Activated CD4-positive, CD25-positive, alpha-beta regulatory T cell (primary cell): ENCODE measurements around the gene COL21A1.

Experiments
- DNase-seq, 4 experiments: peaks; one replicate each; lab custom pipeline; 2025; lab: John Stamatoyannopoulos, UW

COL21A1 gene

GRCh38 chr6:56187686-56188085 lies 59.7 kb downstream of the COL21A1 start:
- no peak for DNase-seq

GRCh38 chr6:56176741-56177140 lies 70.6 kb downstream of the COL21A1 start:
- DNase-seq = no peak

- DNase-seq = no peak
These were observed 74.2 kb downstream of the COL21A1 start for GRCh38 chr6:56173228-56173627.

- no peak for DNase-seq
These were observed 75.2 kb downstream of the COL21A1 start for GRCh38 chr6:56172144-56172543.

GRCh38 chr6:56169366-56169765 lies 78.0 kb downstream of the COL21A1 start:
- no peak for DNase-seq

GRCh38 chr6:56168596-56168995 lies 78.8 kb downstream of the COL21A1 start:
- no peak for DNase-seq

- no peak for DNase-seq
These were observed 85.3 kb downstream of the COL21A1 start for GRCh38 chr6:56162081-56162480.

GRCh38 chr6:56160489-56160888 lies 86.9 kb downstream of the COL21A1 start:
- no peak for DNase-seq

- no peak for DNase-seq
These were observed 88.8 kb downstream of the COL21A1 start for GRCh38 chr6:56158571-56158970.

- DNase-seq = no peak
These were observed 90.7 kb downstream of the COL21A1 start for GRCh38 chr6:56156643-56157042.

- DNase-seq = no peak
These were observed 91.7 kb downstream of the COL21A1 start for GRCh38 chr6:56155634-56156141.

GRCh38 chr6:56154076-56154475 lies 93.3 kb downstream of the COL21A1 start:
- DNase-seq = no peak

- no peak for DNase-seq
These were observed 94.8 kb downstream of the COL21A1 start for GRCh38 chr6:56152611-56153010.

- DNase-seq = no peak
These were observed 95.7 kb downstream of the COL21A1 start for GRCh38 chr6:56151609-56152224.

GRCh38 chr6:56148488-56149186 lies 98.7 kb downstream of the COL21A1 start:
- DNase-seq = no peak

GRCh38 chr6:56147766-56148165 lies 99.6 kb downstream of the COL21A1 start:
- no peak for DNase-seq

GRCh38 chr6:56146086-56146485 lies 101.3 kb downstream of the COL21A1 start:
- DNase-seq = no peak

GRCh38 chr6:56145616-56146015 lies 101.8 kb downstream of the COL21A1 start:
- DNase-seq = no peak

GRCh38 chr6:56144538-56145324 lies 102.6 kb downstream of the COL21A1 start:
- no peak for DNase-seq

GRCh38 chr6:56143796-56144195 lies 103.6 kb downstream of the COL21A1 start:
- no peak for DNase-seq

GRCh38 chr6:56140090-56140489 lies 107.3 kb downstream of the COL21A1 start:
- DNase-seq = no peak

GRCh38 chr6:56115715-56116114 lies 131.7 kb downstream of the COL21A1 start:
- DNase-seq = no peak

GRCh38 chr6:56109149-56109548 lies 138.2 kb downstream of the COL21A1 start:
- no peak for DNase-seq
